RPMI8226 (cell line): Measurements from ENCODE around the gene NSUN3.
"Not testable (repeated sequence)": the region's sequence is repeated elsewhere in the genome, so short reads cannot be mapped to it uniquely, and the experiment has no call there.

Experiments
- DNase-seq: peaks from one replicate; pipeline ENCODE4 v3.0.0-alpha.2; 2015

The NSUN3 gene

DNA sequence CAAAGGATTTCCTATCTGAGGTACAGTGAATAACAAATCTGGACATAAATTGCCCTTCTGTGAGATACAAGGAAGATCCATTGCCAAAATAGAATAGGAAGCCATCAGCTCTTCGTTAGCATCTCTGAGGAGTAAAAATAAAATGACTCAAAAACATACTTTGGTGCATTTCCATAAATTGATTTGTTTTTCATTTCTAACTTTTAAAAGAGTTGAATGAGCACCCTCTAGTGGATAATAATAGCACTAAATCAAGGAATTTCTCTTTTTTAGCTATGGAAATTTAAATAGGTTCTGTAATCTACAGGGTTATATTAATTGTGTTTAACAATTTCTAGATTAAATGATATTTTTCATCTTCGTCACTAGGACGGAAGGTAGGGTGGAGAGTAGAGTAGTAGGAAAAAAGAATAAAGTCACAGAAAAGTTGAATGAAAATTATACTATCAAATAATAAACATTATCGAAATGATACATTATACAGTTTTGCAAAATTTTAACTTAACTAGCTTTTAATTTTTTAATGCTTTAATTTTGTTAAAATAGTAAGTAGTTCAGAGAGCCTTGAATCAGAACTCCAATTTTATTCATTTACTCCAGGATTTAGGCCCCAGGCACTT, 6.4 kb downstream of the NSUN3 start:
- no peak for DNase-seq

DNA sequence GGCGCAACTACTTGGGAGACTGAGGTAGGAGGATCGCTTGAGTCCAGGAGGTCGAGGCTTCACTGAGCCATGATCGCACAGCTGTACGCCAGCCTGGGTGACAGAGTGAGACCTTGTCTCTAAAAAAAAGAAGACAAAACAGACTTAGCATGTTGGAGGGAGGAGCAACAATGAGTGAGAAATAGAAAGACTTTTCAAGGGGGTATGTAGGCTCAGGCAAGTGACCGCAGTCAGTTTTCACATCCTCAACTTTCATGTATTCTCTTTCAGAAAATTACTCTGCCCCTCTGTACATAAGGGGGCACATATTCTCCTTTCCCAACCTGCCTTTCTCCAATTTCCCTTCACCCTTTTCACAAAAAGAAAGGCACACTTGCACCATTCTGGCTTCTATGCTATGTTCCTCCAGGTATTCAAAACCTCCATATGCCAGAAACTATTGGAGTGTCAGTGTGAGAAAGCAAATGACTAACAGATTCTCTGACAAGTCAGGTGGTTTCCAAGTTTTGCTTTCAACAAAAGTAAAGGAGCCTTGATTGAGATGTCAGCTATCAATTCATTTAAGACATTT, 7.6 kb downstream of the NSUN3 start:
- DNase-seq = no peak

DNA sequence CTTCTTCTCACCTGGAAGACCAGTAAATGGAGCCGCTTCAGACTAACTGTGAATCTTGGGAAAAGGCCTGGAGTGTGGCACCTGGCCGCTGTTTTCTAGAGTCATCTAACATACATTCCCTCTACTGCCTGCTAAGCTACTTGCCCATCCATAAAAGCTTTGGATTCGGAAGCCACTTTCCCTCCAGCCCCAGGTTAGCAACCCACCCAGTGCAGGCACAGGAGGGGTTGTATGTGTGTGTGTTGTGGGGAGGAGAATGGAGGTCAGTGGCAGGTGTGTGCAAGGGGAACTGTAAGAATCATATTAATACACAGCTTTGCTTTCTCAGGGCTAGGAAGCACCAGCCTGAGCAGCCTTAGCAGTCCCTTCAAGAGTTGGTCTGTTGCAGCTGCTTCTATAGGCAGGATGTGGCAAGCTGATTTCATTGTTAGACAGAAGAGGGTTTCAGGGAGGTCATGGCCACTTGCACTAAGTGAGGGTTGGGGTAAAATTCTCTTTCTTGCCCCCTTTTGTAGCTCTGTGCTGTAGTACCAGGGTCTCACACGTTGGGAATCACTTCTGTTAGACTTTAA, 8.9 kb downstream of the NSUN3 start:
- no peak for DNase-seq

DNA sequence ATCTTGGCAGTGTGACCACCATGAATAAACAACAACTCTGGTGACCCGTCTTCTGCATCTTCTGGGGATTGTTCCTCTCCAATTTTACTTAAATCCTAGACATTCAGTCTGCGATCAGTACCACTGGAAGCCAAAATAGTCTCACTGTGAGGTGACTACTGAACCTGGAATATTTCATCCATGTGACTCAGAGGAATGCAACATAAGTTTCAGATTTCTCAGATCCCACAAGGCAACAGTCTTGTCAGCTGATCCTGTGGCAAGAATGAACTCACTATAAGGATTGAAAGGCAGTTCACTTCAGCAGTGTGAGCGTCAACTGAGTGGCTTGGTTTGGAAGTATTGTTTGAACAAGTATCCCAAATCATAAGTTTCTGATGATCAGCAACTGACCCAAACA, 13.2 kb downstream of the NSUN3 start:
- DNase-seq = no peak

DNA sequence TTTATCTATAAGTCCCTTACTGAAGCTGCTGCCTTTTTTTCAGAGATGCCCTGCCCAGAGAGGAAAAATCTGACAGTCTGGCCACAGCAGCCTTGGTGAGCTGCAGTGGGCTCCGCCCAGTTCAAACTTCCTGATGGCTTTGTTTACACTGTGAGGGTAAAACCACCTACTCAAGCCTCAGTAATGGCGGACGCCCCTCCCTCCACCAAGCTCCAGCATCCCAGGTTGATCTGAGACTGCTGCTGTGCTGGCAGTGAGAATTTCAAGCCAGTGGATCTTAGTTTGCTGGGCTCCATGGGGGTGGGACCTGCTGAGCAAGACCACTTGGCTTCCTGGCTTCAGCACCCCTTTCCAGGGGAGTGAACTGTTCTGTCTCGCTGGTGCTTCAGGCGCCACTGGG, 17.7 kb downstream of the NSUN3 start:
- DNase-seq = not testable (repeated sequence)

DNA sequence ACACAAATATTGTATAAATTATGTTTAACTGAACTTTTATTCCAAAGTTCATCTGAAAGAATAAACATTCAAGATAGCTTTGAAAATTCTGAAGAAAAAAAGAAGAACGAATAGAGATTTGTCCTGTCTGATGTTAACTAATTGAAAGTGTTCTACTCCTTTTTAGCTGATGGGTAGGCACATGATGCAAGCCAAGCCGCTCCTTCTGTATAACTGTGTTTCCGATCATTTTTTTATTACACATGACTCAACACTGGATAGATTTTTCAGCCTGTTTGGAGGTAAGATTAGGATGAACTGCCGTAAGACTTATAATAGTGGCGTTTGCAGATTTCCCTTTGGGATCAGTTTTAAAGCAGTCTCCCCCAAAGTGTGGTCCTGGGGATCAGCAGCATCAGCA, 19.0 kb downstream of the NSUN3 start:
- no peak for DNase-seq

DNA sequence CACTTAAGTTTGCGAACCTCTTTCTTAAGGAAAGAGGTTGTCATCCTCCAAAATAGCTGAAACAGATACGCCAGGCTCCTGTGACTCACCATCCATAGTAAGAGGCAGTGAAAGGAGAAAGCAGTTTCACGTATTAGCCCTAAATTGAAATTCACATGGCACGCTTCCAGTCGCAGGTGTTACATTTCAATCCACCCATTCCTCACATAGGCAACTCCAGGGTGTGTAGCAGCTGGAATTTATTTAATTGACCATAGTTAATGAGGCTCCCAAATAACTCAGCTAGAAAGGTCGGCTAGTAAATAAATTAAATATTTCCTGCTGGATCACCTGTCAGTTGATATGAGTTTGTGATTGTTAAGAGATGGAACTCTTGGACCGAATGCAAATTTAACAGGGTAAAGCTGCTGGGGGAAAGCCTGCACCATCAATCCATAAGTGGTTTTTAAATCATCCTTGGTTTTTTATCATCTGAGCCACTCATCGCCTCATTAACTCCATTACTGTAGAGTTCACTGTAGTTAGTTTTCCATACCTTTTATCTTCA, 19.6 kb downstream of the NSUN3 start:
- no peak for DNase-seq

DNA sequence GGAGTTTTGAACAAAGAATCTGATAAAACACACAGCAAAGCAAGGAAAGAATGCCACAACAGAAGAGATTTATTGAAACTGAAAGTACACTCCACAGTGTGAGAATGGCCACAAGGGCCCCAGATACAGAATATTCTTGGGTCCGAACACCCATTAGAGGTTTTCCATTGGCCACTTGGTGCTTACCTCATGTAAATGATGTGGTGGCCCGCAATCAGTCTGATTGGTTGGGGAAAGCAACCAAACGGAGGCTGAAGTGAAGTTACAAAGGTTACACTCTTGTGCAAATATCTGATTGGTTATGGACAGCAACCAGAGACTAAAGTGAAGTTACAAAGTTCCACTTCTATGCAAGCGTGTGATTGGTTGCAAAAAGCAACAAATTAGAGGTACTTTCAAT, 20.4 kb downstream of the NSUN3 start:
- no peak for DNase-seq

DNA sequence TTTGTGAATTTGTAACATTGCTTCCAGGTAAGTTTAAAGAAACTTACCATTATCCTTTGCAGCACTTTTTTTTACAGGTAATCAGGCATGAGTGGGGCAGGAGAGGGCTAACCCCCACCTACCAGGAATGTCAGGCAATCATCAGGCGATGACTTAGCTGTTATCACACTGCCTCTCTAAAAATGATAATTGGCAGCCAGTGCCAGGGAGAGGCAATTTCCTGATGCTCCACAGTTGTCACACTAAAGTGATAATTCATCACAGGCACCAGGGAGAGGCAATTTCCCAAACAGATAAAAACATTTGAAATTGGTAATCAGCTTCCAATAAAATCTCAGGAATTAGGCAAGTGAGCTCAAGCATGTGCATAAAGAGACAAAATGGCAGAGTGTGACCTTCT, 26.3 kb downstream of the NSUN3 start:
- DNase-seq = no peak

DNA sequence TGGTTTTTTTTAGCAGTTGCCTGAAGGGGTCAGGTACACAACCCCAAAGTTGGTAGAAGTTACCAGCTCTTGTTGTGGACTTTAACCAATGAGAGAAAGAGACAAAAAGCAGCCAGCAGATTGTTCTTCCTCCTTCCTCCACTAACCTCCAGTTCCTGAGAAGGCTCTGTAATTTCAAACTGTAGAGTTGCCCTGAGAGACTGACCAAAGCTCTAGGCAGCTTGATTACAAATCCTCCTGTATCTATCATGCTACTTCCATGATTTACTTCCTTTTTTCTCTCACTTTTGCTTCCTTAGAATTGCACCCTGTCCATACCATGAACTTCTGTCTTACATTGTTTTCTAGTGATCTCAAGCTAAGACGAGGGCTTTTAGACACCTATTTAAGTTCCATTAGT, 29.2 kb downstream of the NSUN3 start:
- no peak for DNase-seq

DNA sequence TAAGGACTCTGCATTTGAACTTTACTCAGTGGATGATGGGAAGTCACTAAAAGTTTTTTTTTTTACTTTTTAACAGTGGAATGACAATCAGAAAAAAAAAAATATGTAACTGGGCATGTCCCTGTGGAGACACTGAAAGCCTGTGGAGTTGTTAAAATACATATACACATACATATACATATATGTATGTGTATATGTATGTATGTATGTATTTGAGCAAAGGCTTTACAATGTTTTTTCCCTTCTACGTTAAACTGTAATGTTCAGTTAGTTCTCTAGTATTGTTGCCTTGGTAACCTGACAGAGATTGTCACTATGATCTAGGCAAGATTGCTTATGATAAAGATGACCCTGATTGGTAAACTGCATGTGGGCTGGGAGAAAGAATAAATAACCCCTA, 30.3 kb downstream of the NSUN3 start:
- no peak for DNase-seq

DNA sequence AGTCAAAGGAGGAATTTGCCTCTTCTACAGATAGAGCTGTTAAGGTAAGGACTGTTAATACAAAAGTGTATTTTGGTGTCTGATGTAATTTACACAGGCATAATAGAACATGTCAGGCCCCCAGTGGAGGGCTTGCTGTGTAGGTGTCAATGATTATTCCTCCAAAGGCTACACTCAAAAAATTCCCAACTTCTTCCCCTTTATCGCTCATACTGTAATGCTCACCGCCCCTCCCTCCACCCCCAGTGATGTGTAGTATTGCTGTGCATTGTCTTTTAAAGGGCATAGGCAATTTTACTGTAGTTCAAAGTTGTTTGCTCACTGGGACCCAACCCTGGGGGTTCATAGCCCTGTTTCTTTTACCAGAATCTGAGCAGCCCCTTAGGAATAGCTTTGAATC, 32.2 kb downstream of the NSUN3 start:
- DNase-seq = no peak

DNA sequence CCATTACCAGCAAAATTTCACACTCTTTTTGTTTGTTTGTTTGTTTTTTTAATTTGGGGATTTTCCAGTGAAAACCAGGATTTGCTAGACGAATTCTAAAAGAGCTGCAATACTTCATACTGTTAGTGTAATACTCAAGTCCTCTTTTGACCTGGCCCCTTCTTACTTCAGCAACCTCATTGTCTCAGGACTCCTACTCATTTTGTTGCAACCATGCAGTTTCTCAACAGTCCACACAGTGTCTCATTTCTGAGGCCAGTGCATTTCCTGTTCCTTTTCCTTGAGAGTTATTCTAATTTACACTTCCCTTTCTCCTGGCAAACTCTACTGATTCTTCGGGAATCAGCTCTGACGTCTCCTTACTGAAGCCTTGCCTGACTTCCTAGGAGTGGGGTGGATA, 35.6 kb downstream of the NSUN3 start:
- no peak for DNase-seq

DNA sequence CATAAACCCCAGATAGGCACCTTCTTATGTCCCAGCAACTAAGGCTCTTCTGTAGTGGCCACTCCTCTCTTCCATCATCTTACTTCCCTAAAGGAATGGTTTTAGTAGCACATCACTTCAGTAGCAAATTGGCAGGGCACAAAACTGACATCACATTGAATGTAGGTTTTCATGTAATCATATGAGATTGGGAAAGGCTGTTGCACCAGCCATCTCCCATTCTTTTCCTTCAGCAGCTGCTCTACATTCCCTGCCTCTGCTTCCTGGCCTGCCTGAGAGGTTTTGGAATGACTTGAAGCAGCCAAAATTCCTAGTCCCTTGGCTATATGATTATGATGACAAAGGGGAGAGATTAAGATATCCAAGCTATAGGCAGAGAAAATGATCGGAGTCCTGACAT, 36.5 kb downstream of the NSUN3 start:
- DNase-seq = no peak

DNA sequence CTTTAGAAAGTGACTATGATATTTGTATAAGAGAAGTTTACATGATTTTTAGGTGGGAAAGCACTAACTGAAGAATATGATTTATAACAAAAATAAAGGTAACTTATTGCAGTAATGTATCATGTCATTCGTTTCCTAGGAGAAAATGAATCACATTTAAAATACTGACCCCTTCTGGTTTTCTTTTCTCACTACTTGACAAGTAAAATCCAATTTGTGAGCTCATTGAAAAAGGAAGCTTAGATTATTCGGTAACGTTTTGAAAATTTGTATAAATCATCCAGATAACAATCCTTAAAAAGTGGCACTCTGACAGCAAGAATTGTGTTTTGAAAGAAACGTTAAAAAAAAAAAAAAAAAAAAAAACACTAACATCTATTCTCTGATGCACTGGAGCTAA, 39.0 kb downstream of the NSUN3 start:
- DNase-seq = no peak

DNA sequence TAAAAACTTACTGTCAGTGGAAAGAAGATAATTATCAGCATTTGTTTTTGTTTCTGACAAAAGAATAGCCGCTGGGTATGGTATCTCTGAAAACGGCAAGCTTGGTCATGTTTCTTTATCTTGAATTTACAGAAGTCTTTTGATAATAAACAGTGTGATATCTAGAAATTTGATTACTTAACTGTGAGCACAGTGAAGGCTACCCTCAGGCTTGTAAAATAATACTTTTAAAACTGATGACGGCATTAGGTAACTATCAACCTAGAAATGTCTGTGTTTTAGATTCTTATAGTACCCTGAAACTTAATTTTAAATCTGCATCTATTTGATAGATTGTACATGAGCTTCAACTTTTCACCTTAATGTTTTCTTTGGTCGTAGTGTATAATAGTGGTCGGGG, 43.4 kb downstream of the NSUN3 start:
- DNase-seq = no peak

DNA sequence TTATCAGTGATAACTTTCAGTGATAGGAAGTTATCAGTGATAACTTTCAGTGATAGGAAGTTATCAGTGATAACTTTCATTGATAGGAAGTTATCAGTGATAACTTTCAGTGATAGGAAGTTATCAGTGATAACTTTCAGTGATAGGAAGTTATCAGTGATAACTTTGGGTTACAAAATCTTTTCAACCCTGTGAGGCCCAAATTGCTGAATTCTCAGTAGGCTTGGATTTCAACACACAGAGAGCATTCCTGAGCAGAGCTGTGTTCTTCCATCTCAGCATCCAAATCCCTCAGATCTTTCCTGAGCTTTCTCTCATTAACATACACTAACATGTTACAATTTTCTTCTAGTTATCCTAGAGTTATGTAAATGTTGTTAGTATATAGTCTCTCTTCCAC, 47.4 kb downstream of the NSUN3 start:
- not testable (repeated sequence) for DNase-seq

DNA sequence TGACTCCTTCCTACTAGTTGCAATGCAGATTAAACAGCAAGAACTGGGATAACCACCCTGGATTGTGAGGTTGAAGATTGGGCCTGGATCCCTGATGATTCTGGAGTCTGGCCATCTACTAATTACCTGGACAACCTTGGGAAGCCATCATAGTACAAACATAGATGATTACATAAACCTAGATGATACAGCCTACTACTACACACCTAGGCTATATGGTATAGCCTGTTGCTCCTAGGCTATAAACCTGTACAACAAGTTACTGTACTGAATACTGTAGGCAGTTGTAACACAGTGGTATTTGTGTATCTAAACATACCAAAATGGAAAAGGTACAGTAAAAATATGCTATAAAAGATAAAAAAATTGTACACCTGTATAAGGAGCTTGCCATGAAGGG, 48.0 kb downstream of the NSUN3 start:
- no peak for DNase-seq

DNA sequence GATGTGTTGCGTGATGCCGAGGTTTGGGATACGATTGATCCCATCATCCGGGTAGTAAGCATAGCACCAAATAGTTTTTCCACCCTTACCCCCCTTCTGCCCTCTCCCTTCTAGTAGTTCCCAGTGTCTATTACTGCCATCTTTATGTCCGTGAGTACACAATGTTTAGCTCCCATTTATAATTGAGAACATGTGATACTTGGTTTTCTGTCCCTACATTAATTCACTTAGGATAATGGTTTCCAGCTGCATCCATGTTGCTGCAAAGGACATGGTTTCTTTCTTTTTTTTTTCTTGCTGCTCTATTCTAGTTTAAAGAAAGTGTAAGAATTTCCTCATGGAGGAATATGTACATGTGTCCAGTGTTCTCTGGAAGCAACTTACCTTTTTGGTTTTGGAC, 51.8 kb downstream of the NSUN3 start:
- DNase-seq = no peak

DNA sequence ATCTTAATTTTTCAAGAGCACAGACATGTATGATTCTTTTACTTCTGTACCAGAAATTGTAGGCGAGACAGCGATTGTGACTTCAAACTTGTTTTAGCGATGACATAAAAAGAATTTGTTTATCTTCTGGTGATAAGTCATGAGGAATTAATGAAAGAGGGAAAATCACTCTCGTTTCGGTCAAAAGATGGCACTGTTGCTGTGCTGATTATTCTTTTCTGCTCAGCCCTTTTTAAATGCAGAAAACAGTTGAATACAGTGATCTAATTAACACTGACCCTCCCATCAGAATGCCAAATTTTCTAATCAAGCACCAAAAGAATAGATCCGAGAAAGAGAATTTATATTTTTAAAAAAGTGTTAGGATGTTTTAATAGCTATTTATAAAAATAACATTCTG, 52.6 kb downstream of the NSUN3 start:
- DNase-seq = peak; percentile 13

DNA sequence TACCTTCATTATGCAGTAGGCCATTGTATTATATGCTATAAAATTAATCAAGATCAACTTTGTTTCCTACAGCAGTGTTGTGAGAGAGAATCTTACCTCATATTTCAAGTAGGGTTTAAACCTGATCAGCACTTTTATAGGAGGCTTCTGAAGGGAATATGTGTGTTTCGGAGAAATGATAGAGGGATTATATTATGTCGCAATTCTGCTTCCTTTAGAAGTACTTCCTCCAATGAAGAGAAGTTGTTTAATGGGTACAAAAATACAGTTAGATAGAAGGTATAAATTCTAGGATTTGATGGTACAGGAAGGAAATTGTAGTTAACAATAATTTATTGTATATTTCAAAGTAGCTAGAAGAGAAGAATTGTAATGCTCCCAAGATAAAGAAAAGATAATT, 54.9 kb downstream of the NSUN3 start:
- no peak for DNase-seq

DNA sequence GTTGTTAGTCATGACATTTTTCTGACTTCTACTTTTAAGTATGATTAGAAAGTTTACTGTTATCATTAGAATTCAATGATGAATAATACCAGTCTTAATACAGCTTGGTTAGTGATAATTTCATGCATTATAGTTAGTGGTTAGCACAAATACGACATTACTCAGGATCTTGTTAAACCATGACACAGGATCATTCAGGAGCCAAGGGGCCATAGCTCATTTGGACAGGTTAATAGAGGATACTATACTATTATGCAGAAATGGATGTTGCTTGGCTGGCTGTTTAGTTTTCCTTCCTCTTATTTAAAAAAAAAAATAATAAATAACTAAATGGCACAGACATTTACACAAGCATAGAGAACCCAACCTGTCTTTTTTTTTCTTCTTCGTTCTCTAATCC, 55.5 kb downstream of the NSUN3 start:
- DNase-seq = no peak

DNA sequence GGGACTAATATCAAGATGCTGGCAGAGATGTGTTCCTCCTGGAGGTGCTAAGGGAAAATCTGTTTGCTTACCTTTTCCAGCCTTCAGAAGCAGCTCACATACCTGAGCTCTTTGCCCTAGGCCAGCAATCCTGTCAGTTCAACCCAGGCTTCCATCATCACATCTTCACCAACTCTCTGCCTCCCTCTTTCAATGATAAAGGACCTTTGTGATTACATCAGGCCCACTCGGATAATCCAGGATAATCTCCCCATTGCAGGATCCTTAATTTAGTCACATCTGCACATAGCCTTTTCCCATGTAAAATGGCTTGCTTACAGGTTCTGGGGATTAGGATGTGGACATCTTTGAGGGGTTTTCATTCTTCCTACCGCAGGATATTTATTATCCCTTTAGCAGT, 58.3 kb downstream of the NSUN3 start:
- DNase-seq = no peak

DNA sequence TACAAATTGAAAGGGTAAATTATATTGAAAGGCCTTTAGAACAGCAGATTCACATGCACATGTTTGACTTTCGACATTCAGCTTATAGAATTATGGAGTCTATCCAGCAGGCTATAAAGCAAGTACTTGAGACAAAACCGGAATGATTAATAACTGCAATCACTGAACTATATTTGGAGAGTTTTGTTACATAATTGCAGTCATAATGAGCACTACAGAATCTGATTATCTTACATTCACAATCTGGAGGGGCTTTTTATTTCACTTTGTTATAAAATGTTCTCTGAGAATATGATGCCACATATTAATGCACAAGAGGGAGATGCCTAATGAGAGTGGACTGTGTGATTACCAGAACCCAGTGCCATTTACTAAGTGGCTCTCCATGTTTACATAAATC, 64.3 kb downstream of the NSUN3 start:
- DNase-seq = no peak

DNA sequence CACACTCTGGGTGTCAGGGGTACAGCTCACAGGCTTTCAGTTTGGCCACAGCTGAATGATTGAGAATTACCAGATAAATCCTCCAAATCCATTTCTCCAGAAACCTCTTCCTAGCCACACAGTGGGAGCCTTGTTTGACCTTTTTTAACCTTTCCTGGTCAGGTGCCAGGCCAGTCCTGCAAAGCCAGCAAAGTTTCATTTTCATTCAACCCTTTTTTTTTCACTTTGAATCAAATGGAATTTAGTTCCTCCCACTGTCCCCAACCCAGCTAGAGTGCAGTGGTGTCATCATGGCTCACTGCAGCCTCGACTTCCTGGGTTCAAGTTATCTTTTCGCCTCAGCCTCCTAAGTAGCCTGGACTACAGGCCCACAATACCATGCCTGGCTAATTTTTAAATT, 67.8 kb downstream of the NSUN3 start:
- DNase-seq = peak; percentile 25
